Thyroid gland (tissue), 4 donors: Measurements from ENCODE around the gene VAV3. TPM values are rescaled to one million over a fixed set of nuclear protein-coding genes. Genes with fewer than 3 reads are reported as not detected.
"Not testable (repeated sequence)": the region's sequence is repeated elsewhere in the genome, so short reads cannot be mapped to it uniquely, and the experiment has no call there.

Experiments
- DNase-seq, 2 donors: peaks; one replicate each; pipeline ENCODE4 v3.0.0-alpha.2; 2019
- H3K27ac ChIP-seq, 3 donors: fragments of 200-600 bp; sonication (generic); 1 replicate in 2 of 3; 2 replicates in 1 of 3; pipeline ENCODE4 v1.5.1; 2016 to 2019; ENCODE audit warnings: mild to moderate bottlenecking in 1 of 3, moderate library complexity in 1 of 3
- H3K27me3 ChIP-seq: fragments of 200-600 bp; sonication (generic); one replicate; pipeline ENCODE4 v1.5.1; 2019
- H3K36me3 ChIP-seq, 2 donors: fragments of 200-600 bp; sonication (generic); one replicate each; pipeline ENCODE4 v1.5.1; 2016 to 2019
- H3K4me1 ChIP-seq, 2 donors: fragments of 200-600 bp; sonication (generic); one replicate each; pipeline ENCODE4 v1.5.1; 2017 to 2019
- H3K4me3 ChIP-seq, 3 donors: fragments of 200-600 bp; sonication (generic); replicated peaks in 1 of 3; 1 replicate in 2 of 3; 2 replicates in 1 of 3; pipeline ENCODE4 v1.5.1; 2016; ENCODE audit warnings: mild to moderate bottlenecking in 1 of 3
- H3K9me3 ChIP-seq: fragments of 200-600 bp; sonication (generic); one replicate; pipeline ENCODE4 v1.5.1; 2017
- CTCF ChIP-seq, 6 experiments: fragments of 200-600 bp in 3 of 6; fragments of 450-650 bp in 3 of 6; sonication (generic) in 3 of 6; IDR thresholded peaks; one replicate each; pipeline ENCODE4 v1.5.1; 2016 to 2019; ENCODE audit warnings: antibody characterized with exemption in 6 of 6, mild to moderate bottlenecking in 2 of 6, inconsistent platforms in 1 of 6, moderate library complexity in 1 of 6
- POLR2A ChIP-seq, 2 donors: fragments of 450-650 bp; IDR thresholded peaks; one replicate each; pipeline ENCODE4 v1.6.1; 2017; ENCODE audit warnings: antibody characterized with exemption in 2 of 2, mild to moderate bottlenecking in 2 of 2, moderate library complexity in 1 of 2
- WGBS, 2 donors: methylation state at CpG; one replicate each; pipeline ENCODE4 v1.1.5; 2017; 5-methylcytosine and 5-hydroxymethylcytosine counted together
- intact Hi-C: fragments of 100-400 bp; cut with DNase I; formaldehyde crosslinking; loops from one replicate; pipeline ENCODE4 v1.15.1; 2023
- total RNA-seq, 4 donors: library from RNA; depleted of rRNA; stranded (reverse); fragments of >200 nt; gene quantifications; one replicate each; pipeline ENCODE4 v1.2.3, GENCODE V29; 2016

VAV3 gene
- total RNA-seq, 4 donors from 2014 or later: 14.8 to 22.8 (median 18.8) TPM

- no peak for TF ChIP-seq POLR2A (IDR thresholded peaks at IDR 0.05)
- no peak for TF ChIP-seq CTCF (IDR thresholded peaks at IDR 0.05)
- no peaks in the 10 kb centered on the region for H3K36me3 ChIP-seq
- no peaks in the 10 kb centered on the region for H3K9me3 ChIP-seq
- intact Hi-C loops: no loop called here
- H3K27ac ChIP-seq: no peak overlapping the region
- peak; percentile 19 to 46 for DNase-seq
- no peak overlapping the region for H3K4me3 ChIP-seq
- 48 to 73% methylated on average over 3 of the region's 3 CpGs for WGBS, 2 donors
- H3K27me3 ChIP-seq: no peaks in the 10 kb centered on the region
- H3K4me1 ChIP-seq: peaks cover 0 to 7% of the 10 kb centered on the region in 2 donors
These were observed 69.4 kb downstream of the VAV3 start for GRCh38 chr1:107895403-107896191.

GRCh38 chr1:107894605-107895004, 70.4 kb downstream of the VAV3 start:
- no peak for DNase-seq
- peaks cover 0 to 7% of the 10 kb centered on the region in 2 donors for H3K4me1 ChIP-seq
- H3K27me3 ChIP-seq: no peaks in the 10 kb centered on the region
- no peaks in the 10 kb centered on the region for H3K36me3 ChIP-seq
- no peaks in the 10 kb centered on the region for H3K9me3 ChIP-seq
- no peak overlapping the region for H3K27ac ChIP-seq
- TF ChIP-seq CTCF (IDR thresholded peaks at IDR 0.05) (no peak), POLR2A (IDR thresholded peaks at IDR 0.05) (no peak)
- WGBS, 2 donors: 76 to 78% methylated on average over 1 of the region's 1 CpG
- intact Hi-C loops: no loop called here
- no peak overlapping the region for H3K4me3 ChIP-seq

GRCh38 chr1:107893350-107893749, 71.6 kb downstream of the VAV3 start:
- H3K36me3 ChIP-seq, H3K9me3 ChIP-seq, H3K4me3 ChIP-seq, DNase-seq, H3K27ac ChIP-seq, H3K27me3 ChIP-seq, H3K4me1 ChIP-seq, intact Hi-C loops: not testable (repeated sequence)
- WGBS, 2 donors: 92 to 100% methylated on average over 2 of the region's 2 CpGs

- no peaks in the 10 kb centered on the region for H3K27me3 ChIP-seq
- H3K27ac ChIP-seq: no peak overlapping the region
- no peak for TF ChIP-seq POLR2A (IDR thresholded peaks at IDR 0.05)
- TF ChIP-seq CTCF (IDR thresholded peaks at IDR 0.05): no peak
- no peaks in the 10 kb centered on the region for H3K4me1 ChIP-seq
- no peak overlapping the region for H3K4me3 ChIP-seq
- no peak for DNase-seq
- WGBS, 2 donors: 94 to 95% methylated on average over 2 of the region's 2 CpGs
- intact Hi-C loops: no loop called here
- no peaks in the 10 kb centered on the region for H3K9me3 ChIP-seq
- H3K36me3 ChIP-seq: no peaks in the 10 kb centered on the region
These were observed 75.5 kb downstream of the VAV3 start for GRCh38 chr1:107889524-107889923.

GRCh38 chr1:107883562-107883961, 81.4 kb downstream of the VAV3 start:
- Histone ChIP-seq H3K27me3 (no peaks in the 10 kb centered on the region), H3K36me3 (no peaks in the 10 kb centered on the region), H3K9me3 (no peaks in the 10 kb centered on the region), H3K27ac (peak overlapping the region in 1 of 3 donors; percentile 66), H3K4me1 (peaks cover 9 to 27% of the 10 kb centered on the region in 2 donors), H3K4me3 (no peak overlapping the region)
- intact Hi-C loops: no loop called here
- DNase-seq: peak; percentile 73 to 77
- TF ChIP-seq CTCF (IDR thresholded peaks at IDR 0.05) (no peak), POLR2A (IDR thresholded peaks at IDR 0.05) (no peak)
